OCI-LY7 (cell line): ENCODE data around the gene KCNA3.

Experiments used
- EZH2phosphoT487 ChIP-seq: fragments of 200-600 bp; sonication (generic); IDR thresholded peaks from 2 replicates; pipeline ENCODE4 v1.6.1; 2018; ENCODE audit warnings: low read depth, borderline replicate concordance, mild to moderate bottlenecking, mixed run types, antibody characterized with exemption, low read length, moderate library complexity, mixed read lengths
- TF ChIP-seq, protein P1 (sequence below): fragments of 200-600 bp; sonication (generic); conservative IDR thresholded peaks from 2 replicates; pipeline ENCODE4 v1.5.1; 2014; ENCODE audit warnings: mild to moderate bottlenecking, antibody characterized with exemption, low read length, moderate library complexity, mixed read lengths

DNA sequence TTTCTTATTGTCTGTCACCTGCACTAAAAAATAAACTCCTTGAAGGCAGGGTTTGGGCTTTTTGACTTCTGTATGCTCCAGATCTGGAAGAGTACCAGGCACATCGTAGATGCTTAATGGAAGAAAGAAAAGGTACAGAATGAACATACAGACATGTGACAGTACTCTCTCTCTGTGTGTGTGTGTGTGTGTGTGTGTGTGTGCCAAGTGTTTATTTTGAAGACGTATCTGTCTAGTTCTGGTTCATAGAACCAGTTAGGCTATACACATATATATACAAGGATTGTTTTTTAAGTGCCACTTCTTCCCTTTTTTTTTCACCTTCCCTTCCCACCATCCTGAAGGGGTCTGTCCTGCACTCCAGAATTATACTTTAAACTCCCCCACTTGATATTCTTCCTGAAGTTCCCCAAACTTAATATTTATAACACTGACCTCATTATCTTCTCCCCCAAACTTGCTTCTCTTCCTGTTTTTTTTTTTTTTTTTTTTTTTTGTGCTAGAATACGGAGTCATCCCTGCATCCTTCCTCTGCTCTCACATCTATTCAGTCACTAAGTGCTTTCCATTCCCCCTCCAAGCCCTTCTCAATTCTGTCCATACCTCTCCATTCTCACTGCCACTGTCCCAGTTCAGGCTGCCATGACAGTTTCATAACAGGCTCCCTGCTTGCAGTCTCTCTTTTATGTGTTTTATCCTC lies 5.4 kb upstream of the KCNA3 start:
- TF ChIP-seq, protein P1, sequence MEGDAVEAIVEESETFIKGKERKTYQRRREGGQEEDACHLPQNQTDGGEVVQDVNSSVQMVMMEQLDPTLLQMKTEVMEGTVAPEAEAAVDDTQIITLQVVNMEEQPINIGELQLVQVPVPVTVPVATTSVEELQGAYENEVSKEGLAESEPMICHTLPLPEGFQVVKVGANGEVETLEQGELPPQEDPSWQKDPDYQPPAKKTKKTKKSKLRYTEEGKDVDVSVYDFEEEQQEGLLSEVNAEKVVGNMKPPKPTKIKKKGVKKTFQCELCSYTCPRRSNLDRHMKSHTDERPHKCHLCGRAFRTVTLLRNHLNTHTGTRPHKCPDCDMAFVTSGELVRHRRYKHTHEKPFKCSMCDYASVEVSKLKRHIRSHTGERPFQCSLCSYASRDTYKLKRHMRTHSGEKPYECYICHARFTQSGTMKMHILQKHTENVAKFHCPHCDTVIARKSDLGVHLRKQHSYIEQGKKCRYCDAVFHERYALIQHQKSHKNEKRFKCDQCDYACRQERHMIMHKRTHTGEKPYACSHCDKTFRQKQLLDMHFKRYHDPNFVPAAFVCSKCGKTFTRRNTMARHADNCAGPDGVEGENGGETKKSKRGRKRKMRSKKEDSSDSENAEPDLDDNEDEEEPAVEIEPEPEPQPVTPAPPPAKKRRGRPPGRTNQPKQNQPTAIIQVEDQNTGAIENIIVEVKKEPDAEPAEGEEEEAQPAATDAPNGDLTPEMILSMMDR = no peak
- TF ChIP-seq EZH2phosphoT487 = no peak
